ENCODE measurements around the gene PLEKHG3.
"Not testable (repeated sequence)": the region's sequence is repeated elsewhere in the genome, so short reads cannot be mapped to it uniquely, and the experiment has no call there.

The PLEKHG3 gene

GRCh38 chr14:64688811-64689281 lies 15.4 kb upstream of the PLEKHG3 start:
- DNase-seq: peak; percentile 62

- no peak for DNase-seq
Observed at GRCh38 chr14:64689289-64689688, 14.9 kb upstream of the PLEKHG3 start.

GRCh38 chr14:64690607-64691006 lies 13.6 kb upstream of the PLEKHG3 start:
- DNase-seq: not testable (repeated sequence)

GRCh38 chr14:64691376-64691775 lies 12.8 kb upstream of the PLEKHG3 start:
- DNase-seq: no peak

GRCh38 chr14:64692189-64692985 lies 11.8 kb upstream of the PLEKHG3 start:
- DNase-seq: no peak

GRCh38 chr14:64692986-64693809 lies 11.0 kb upstream of the PLEKHG3 start:
- no peak for DNase-seq

GRCh38 chr14:64693810-64694165 lies 10.4 kb upstream of the PLEKHG3 start:
- no peak for DNase-seq

- no peak for DNase-seq
Observed at GRCh38 chr14:64695071-64695470, 9.2 kb upstream of the PLEKHG3 start.

GRCh38 chr14:64696355-64696857 lies 7.8 kb upstream of the PLEKHG3 start:
- no peak for DNase-seq

- DNase-seq: no peak
Observed at GRCh38 chr14:64698903-64699302, 5.3 kb upstream of the PLEKHG3 start.

GRCh38 chr14:64700290-64700689 lies 3.9 kb upstream of the PLEKHG3 start:
- DNase-seq: no peak

- DNase-seq: no peak
Observed at GRCh38 chr14:64700894-64701293, 3.3 kb upstream of the PLEKHG3 start.

GRCh38 chr14:64701660-64702059 lies 2.6 kb upstream of the PLEKHG3 start:
- no peak for DNase-seq

GRCh38 chr14:64702493-64703394 lies 1.5 kb upstream of the PLEKHG3 start:
- no peak for DNase-seq

- DNase-seq: peak; percentile 51
Observed at GRCh38 chr14:64703395-64704142, 655 bp upstream of the PLEKHG3 start.

GRCh38 chr14:64704743-64705380 lies 638 bp downstream of the PLEKHG3 start:
- DNase-seq: no peak

GRCh38 chr14:64705381-64706118 lies 1.3 kb downstream of the PLEKHG3 start:
- no peak for DNase-seq

GRCh38 chr14:64706119-64706592 lies 1.9 kb downstream of the PLEKHG3 start:
- DNase-seq: no peak

- no peak for DNase-seq
Observed at GRCh38 chr14:64706593-64707193, 2.5 kb downstream of the PLEKHG3 start.

GRCh38 chr14:64707661-64708060 lies 3.4 kb downstream of the PLEKHG3 start:
- no peak for DNase-seq
